Measurements from ENCODE around the gene GLDN. TPM values are rescaled to one million over a fixed set of nuclear protein-coding genes. Genes with fewer than 3 reads are reported as not detected.

GLDN gene
- total and polyA plus RNA-seq, 2 of the 8 experiments (the other 6 are each of a cell fraction or from before 2014, with no cell fraction given): 0.24 to 0.50 TPM

GRCh38 chr15:51386029-51386428 is 44.6 kb downstream of the GLDN start:
- WGBS, 2 experiments (ENCODE audit: extremely low coverage in 1 of 2, insufficient coverage in 1 of 2, insufficient read length in 1 of 2, insufficient replicate concordance in 2 of 2, low coverage in 1 of 2, low lambda C conversion rate in 2 of 2, missing lambda C conversion rate in 1 of 2): 89% methylated on average over 8 of the region's 8 CpGs; no CpG with 5 or more reads in 1 of the 2 experiments
- CTCF ChIA-PET (ENCODE audit: partially characterized antibody): interaction anchor here (0.7 to 7.8 kb wide), 5 partner anchors 9 to 223 kb away, joined by 3 to 70 read pairs (median 4); no protein-coding TSS in a partner anchor
- TF ChIP-seq KDM5A (IDR thresholded peaks at IDR 0.05; ENCODE audit: low read length) (no peak), SP1 (IDR thresholded peaks at IDR 0.05; ENCODE audit: low read depth, low read length) (no peak), CREB1 (IDR thresholded peaks at IDR 0.05) (no peak), CBX5 (IDR thresholded peaks at IDR 0.05; ENCODE audit: low read depth, low read length) (no peak), POU5F1 (IDR thresholded peaks at IDR 0.05; ENCODE audit: low read depth, low read length) (no peak), RXRA (IDR thresholded peaks at IDR 0.05; ENCODE audit: insufficient read depth, low read depth, low read length) (no peak), NRF1 (IDR thresholded peaks at IDR 0.05; ENCODE audit: low read depth, low read length) (no peak), CHD2 (IDR thresholded peaks at IDR 0.05; ENCODE audit: low read length) (no peak), JUN (IDR thresholded peaks at IDR 0.05; ENCODE audit: low read depth, low read length) (no peak), HDAC6 (IDR thresholded peaks at IDR 0.05; ENCODE audit: low read depth, low read length) (no peak), GABPA (IDR thresholded peaks at IDR 0.05; ENCODE audit: borderline replicate concordance, insufficient read depth, low read length) (no peak), SAP30 (IDR thresholded peaks at IDR 0.05; ENCODE audit: insufficient read depth, insufficient replicate concordance, low read length) (no peak), BCL11A (IDR thresholded peaks at IDR 0.05; ENCODE audit: low read depth in 2 of 2, low read length in 2 of 2) (no peak), USF2 (IDR thresholded peaks at IDR 0.05; ENCODE audit: low read length) (no peak)

More at GRCh38 chr15:51386029-51386428, 44.6 kb downstream of the GLDN start:
- no peak overlapping the region for H2BK120ac ChIP-seq (replicated peaks; ENCODE audit: low read depth, low read length)
- no peak overlapping the region for H3K56ac ChIP-seq (replicated peaks; ENCODE audit: insufficient read length, low read depth, low read length)
- H2BK15ac ChIP-seq (ENCODE audit: low read length): no peak overlapping the region
- no peak overlapping the region for H4K91ac ChIP-seq (replicated peaks; ENCODE audit: insufficient read length, low read length)
- POLR2A ChIA-PET (ENCODE audit: partially characterized antibody): no interaction called here
- H4K20me1 ChIP-seq (replicated peaks in 1 of 2; ENCODE audit: control insufficient read depth in 1 of 2, insufficient read depth in 2 of 2, low read length in 2 of 2): no peaks in the 10 kb centered on the region
- DNase-seq (ENCODE audit: low read depth in 1 of 2, low spot score in 2 of 2) (no peak), FAIRE-seq (no peak)
- no peak overlapping the region for H2BK20ac ChIP-seq (ENCODE audit: low read length)
- no peaks in the 10 kb centered on the region for H3K79me1 ChIP-seq (ENCODE audit: low read depth, low read length)
- H4K8ac ChIP-seq (ENCODE audit: extremely low read depth, insufficient read depth, low read length): no peak overlapping the region
- H4K5ac ChIP-seq (ENCODE audit: insufficient read length, low read depth, low read length): no peak overlapping the region
- H3K27ac ChIP-seq (ENCODE audit: low read depth, low read length): no peak overlapping the region
- no peak overlapping the region for H3K4ac ChIP-seq (replicated peaks; ENCODE audit: insufficient read length, low read depth, low read length)
- H2BK12ac ChIP-seq (ENCODE audit: low read depth, low read length): no peak overlapping the region
- H3K79me2 ChIP-seq (ENCODE audit: control insufficient read depth in 1 of 2, insufficient read depth in 2 of 2, low read length in 2 of 2): no peaks in the 10 kb centered on the region
- no peaks in the 10 kb centered on the region for H3K27me3 ChIP-seq (replicated peaks in 1 of 4; ENCODE audit: control insufficient read depth in 3 of 4, extremely low read depth in 1 of 4, insufficient read depth in 3 of 4, low read length in 3 of 4)
- no peak overlapping the region for H2AFZ ChIP-seq (ENCODE audit: low read length)
- no peaks in the 10 kb centered on the region for H3K23me2 ChIP-seq (ENCODE audit: low read depth, low read length)
- H3K9ac ChIP-seq (replicated peaks in 1 of 4; ENCODE audit: extremely low read depth in 1 of 4, low read depth in 3 of 4, low read length in 3 of 4): no peak overlapping the region
- H3K18ac ChIP-seq (ENCODE audit: extremely low read depth, low read length): no peak overlapping the region
- no peak overlapping the region for H3K4me3 ChIP-seq (ENCODE audit: extremely low read depth in 1 of 4, insufficient read depth in 2 of 4, low read depth in 3 of 4, low read length in 4 of 4)
- no peak overlapping the region for H3K14ac ChIP-seq (ENCODE audit: insufficient read length)
- no peak overlapping the region for H3K4me2 ChIP-seq (ENCODE audit: insufficient read depth in 1 of 2, low read depth in 2 of 2, low read length in 2 of 2)
- H3K4me1 ChIP-seq (replicated peaks in 1 of 4; ENCODE audit: control insufficient read depth in 3 of 4, insufficient read depth in 4 of 4, low read length in 3 of 4): peaks cover 3 to 6% (median 4%) of the 10 kb centered on the region in 4 experiments; a peak in 6 of 7 replicates
- no peak overlapping the region for H2AK5ac ChIP-seq (ENCODE audit: low read depth, low read length)
- H2BK5ac ChIP-seq (ENCODE audit: low read depth, low read length): no peak overlapping the region
- H3K23ac ChIP-seq (ENCODE audit: insufficient read length): no peak overlapping the region
- 0 out of 4 replicates have a peak, but pooled peaks cover 0 to 2% of the 10 kb centered on the region in 2 experiments for H3K9me3 ChIP-seq (ENCODE audit: insufficient read depth in 2 of 2, low read depth in 1 of 2, low read length in 1 of 2)
- H3K36me3 ChIP-seq (ENCODE audit: control insufficient read depth in 2 of 4, insufficient read depth in 4 of 4, low read length in 3 of 4): no peaks in the 10 kb centered on the region
